ENCODE results near the gene C1QTNF9.
"Not testable (repeated sequence)": the region's sequence is repeated elsewhere in the genome, so short reads cannot be mapped to it uniquely, and the experiment has no call there.

DNA sequence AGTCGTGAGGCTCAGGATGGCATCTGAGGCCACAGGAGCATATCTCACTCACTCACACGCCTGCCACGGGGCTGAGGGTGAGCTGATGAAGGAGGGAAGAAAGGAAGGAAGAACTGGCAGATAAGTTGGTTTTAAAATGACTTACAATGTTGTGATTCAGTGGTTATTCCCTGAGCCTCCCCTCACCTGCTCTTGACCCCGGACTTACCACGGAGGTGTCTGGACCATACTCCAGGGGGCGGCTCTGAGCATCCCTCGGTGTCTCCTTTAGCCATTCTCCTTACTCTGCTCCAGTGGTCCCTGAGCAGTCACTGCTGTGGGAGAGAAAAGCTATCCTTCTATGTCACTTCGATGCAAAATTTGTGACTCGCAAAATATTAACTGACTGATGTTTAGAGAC, 61.9 kb downstream of the C1QTNF9 start:
- TF ChIP-seq POLR2A (IDR thresholded peaks at IDR 0.05; ENCODE audit: low read length); GATA1 (IDR thresholded peaks at IDR 0.05; ENCODE audit: low read depth, low read length): not testable (repeated sequence)
